ENCODE results near the gene CDK14.

DNA sequence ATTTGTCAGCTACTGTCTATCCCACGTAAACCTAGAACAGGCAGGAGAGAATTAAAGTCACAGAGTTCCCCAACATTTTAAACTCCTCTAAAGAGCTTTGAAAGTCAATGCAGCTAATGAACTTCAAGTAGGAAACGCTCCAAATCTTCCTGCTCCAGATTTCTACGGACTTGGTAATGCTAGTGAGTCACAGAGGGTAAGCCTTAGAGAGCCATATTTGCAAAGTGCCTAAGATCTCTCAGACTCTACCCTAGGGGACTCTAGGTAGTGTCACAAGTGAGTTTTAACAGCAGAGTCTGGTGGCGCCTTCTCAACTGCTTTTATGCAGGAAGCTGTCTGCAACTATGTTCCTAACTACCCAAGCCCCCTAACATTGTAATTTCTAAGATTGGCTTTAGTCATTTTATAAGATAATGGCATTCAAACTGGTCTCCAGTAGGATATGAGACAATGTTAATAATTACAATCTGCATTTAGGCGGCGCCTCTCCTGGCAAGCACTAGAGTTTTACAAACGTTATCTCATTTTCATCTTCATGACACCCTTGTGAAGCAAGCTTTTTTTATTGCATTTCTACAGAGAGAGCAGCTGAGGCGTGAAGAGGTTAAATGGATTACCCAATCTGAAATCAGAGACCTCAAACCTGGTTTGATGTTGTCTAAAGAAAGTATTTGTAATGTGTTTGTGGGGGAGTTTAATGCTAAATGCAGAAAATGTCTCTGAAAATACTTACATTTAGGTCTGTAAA is 646.1 kb downstream of the CDK14 start:
- TF ChIP-seq, protein P1, sequence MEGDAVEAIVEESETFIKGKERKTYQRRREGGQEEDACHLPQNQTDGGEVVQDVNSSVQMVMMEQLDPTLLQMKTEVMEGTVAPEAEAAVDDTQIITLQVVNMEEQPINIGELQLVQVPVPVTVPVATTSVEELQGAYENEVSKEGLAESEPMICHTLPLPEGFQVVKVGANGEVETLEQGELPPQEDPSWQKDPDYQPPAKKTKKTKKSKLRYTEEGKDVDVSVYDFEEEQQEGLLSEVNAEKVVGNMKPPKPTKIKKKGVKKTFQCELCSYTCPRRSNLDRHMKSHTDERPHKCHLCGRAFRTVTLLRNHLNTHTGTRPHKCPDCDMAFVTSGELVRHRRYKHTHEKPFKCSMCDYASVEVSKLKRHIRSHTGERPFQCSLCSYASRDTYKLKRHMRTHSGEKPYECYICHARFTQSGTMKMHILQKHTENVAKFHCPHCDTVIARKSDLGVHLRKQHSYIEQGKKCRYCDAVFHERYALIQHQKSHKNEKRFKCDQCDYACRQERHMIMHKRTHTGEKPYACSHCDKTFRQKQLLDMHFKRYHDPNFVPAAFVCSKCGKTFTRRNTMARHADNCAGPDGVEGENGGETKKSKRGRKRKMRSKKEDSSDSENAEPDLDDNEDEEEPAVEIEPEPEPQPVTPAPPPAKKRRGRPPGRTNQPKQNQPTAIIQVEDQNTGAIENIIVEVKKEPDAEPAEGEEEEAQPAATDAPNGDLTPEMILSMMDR (IDR thresholded peaks at IDR 0.05; ENCODE audit: extremely low read depth in 1 of 2, insufficient read depth in 1 of 2, low read depth in 1 of 2, low read length in 2 of 2) = no peak
- TF ChIP-seq MYC (IDR thresholded peaks at IDR 0.05; ENCODE audit: low read depth, low read length) (no peak), EZH2 (IDR thresholded peaks at IDR 0.05; ENCODE audit: borderline replicate concordance, low read depth, low read length, severe bottlenecking) (no peak), JUN (IDR thresholded peaks at IDR 0.05; ENCODE audit: borderline replicate concordance, insufficient read depth, insufficient read length, low read depth) (no peak), POLR2A (IDR thresholded peaks at IDR 0.05; ENCODE audit: low read depth, low read length) (no peak), POLR2AphosphoS5 (IDR thresholded peaks at IDR 0.05; ENCODE audit: insufficient read depth, low read depth, low read length) (no peak), FOS (IDR thresholded peaks at IDR 0.05; ENCODE audit: borderline replicate concordance, insufficient read depth, low read length) (no peak)
- TF ChIP-seq, protein P2, sequence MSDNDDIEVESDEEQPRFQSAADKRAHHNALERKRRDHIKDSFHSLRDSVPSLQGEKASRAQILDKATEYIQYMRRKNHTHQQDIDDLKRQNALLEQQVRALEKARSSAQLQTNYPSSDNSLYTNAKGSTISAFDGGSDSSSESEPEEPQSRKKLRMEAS (IDR thresholded peaks at IDR 0.05; ENCODE audit: insufficient read depth, insufficient read length) = no peak
